ENCODE measurements around the gene NPC1L1.
"Not testable (repeated sequence)": the region's sequence is repeated elsewhere in the genome, so short reads cannot be mapped to it uniquely, and the experiment has no call there.

Gene NPC1L1

DNA sequence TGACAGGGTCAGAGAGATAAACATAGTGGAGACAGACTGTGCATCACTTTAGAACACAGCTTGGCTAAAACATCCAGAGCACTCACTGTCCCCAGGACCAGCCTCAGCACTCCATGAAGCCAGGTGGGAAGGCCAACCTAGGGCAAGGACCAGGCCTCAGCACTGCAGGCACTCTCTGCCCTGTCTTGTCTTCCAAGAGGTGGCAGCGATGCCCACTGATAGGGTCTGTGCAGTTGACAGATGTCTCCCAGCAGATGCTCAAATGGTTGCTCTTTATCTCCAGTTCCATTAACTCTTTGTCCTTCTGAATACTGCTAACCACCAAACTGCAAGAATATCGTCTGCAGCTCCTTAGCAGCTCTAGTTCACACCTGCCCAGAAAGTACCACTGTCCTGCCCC lies 23.5 kb upstream of the NPC1L1 start:
- H3K27ac ChIP-seq (ENCODE audit: low read depth, low read length): no peak overlapping the region
- no peak overlapping the region for H2AFZ ChIP-seq (ENCODE audit: low read depth, low read length, severe bottlenecking)
- no peaks in the 10 kb centered on the region for H3K9me2 ChIP-seq (replicated peaks; ENCODE audit: insufficient read depth, low read length)
- H3K27me3 ChIP-seq (ENCODE audit: low read length): no peaks in the 10 kb centered on the region
- H3K9me3 ChIP-seq (ENCODE audit: insufficient read depth, low read length): no peaks in the 10 kb centered on the region
- H3K79me2 ChIP-seq (ENCODE audit: insufficient read depth, low read length): no peaks in the 10 kb centered on the region
- no peaks in the 10 kb centered on the region; the same call in 1 of the 2 replicates for H4K20me1 ChIP-seq (ENCODE audit: low read depth, low read length)
- no peak overlapping the region for H3K4me2 ChIP-seq (ENCODE audit: low read depth, low read length, poor library complexity, severe bottlenecking)
- H3F3A ChIP-seq (ENCODE audit: insufficient read depth): 0 out of 2 replicates have a peak, but pooled peaks cover 3% of the 10 kb centered on the region
- H3K4me3 ChIP-seq (ENCODE audit: insufficient read depth, low read length, poor library complexity, severe bottlenecking): no peak overlapping the region
- TF ChIP-seq, protein P1, sequence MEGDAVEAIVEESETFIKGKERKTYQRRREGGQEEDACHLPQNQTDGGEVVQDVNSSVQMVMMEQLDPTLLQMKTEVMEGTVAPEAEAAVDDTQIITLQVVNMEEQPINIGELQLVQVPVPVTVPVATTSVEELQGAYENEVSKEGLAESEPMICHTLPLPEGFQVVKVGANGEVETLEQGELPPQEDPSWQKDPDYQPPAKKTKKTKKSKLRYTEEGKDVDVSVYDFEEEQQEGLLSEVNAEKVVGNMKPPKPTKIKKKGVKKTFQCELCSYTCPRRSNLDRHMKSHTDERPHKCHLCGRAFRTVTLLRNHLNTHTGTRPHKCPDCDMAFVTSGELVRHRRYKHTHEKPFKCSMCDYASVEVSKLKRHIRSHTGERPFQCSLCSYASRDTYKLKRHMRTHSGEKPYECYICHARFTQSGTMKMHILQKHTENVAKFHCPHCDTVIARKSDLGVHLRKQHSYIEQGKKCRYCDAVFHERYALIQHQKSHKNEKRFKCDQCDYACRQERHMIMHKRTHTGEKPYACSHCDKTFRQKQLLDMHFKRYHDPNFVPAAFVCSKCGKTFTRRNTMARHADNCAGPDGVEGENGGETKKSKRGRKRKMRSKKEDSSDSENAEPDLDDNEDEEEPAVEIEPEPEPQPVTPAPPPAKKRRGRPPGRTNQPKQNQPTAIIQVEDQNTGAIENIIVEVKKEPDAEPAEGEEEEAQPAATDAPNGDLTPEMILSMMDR (IDR thresholded peaks at IDR 0.05; ENCODE audit: insufficient read depth, low read length, poor library complexity, severe bottlenecking): no peak
- no peak for TF ChIP-seq EZH2phosphoT487 (conservative IDR thresholded peaks at IDR 0.05; ENCODE audit: low read length)
- H3K9ac ChIP-seq (ENCODE audit: low read length): no peak overlapping the region
- peaks cover 15% of the 10 kb centered on the region for H3K36me3 ChIP-seq (ENCODE audit: low read length)

DNA sequence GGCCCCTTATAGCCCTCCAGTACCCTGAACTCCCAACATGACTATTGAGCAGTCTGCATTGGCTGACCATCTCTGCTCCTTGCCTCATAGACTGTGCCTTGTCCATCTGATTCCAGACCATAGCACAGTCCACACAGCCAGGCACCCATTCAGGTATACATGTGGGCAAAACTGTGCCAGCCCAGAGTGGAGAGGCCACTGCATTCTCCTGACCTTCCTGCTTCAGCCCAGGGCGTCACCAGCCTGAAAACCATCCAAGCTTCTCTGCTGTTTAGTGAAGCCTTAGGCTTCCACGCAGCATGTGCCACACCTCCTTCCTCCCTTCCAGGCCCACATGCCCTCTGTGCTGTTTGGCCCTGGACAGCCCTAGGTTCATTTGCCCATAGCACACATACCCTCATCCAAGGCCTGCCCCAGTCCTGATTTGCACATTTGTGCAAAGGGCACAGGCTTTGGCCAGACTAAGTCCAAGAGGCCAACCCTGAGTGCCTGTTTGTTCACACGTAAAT lies 22.1 kb upstream of the NPC1L1 start:
- Histone ChIP-seq H3K36me3 (ENCODE audit: low read length) (peaks cover 7% of the 10 kb centered on the region; the same call in 1 of the 2 replicates), H3K27me3 (ENCODE audit: low read length) (no peaks in the 10 kb centered on the region), H4K20me1 (ENCODE audit: low read depth, low read length) (no peaks in the 10 kb centered on the region; the same call in 1 of the 2 replicates), H3K79me2 (ENCODE audit: insufficient read depth, low read length) (no peaks in the 10 kb centered on the region), H3K9me2 (replicated peaks; ENCODE audit: insufficient read depth, low read length) (no peaks in the 10 kb centered on the region), H3K9ac (ENCODE audit: low read length) (no peak overlapping the region), H2AFZ (ENCODE audit: low read depth, low read length, severe bottlenecking) (no peak overlapping the region), H3K4me3 (ENCODE audit: insufficient read depth, low read length, poor library complexity, severe bottlenecking) (no peak overlapping the region), H3K4me2 (ENCODE audit: low read depth, low read length, poor library complexity, severe bottlenecking) (no peak overlapping the region), H3F3A (ENCODE audit: insufficient read depth) (0 out of 2 replicates have a peak, but pooled peaks cover 3% of the 10 kb centered on the region), H3K9me3 (ENCODE audit: insufficient read depth, low read length) (no peaks in the 10 kb centered on the region), H3K27ac (ENCODE audit: low read depth, low read length) (no peak overlapping the region)
- TF ChIP-seq EZH2phosphoT487 (conservative IDR thresholded peaks at IDR 0.05; ENCODE audit: low read length): no peak
- TF ChIP-seq, protein P1 (IDR thresholded peaks at IDR 0.05; ENCODE audit: insufficient read depth, low read length, poor library complexity, severe bottlenecking): no peak

DNA sequence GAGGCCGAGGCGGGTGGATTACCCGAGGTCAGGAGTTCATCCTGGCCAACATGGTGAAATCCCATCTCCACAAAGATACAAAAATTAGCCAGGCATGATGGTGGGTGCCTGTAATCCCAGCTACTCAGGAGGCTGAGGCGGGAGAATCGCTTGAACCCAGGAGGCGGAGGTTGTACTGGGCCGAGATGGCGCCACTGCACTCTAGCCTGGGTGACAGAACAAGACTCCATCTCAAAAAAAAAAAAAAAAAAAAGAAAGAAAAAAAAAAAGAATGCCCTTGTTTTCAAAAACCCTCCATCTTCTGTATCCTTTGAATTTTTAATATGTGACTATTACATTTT lies 21.5 kb upstream of the NPC1L1 start:
- not testable (repeated sequence) for H3K9me3 ChIP-seq (ENCODE audit: insufficient read depth, low read length); H3K79me2 ChIP-seq (ENCODE audit: insufficient read depth, low read length); H4K20me1 ChIP-seq (ENCODE audit: low read depth, low read length); H3K4me3 ChIP-seq (ENCODE audit: insufficient read depth, low read length, poor library complexity, severe bottlenecking); H3K36me3 ChIP-seq (ENCODE audit: low read length); H3K27me3 ChIP-seq (ENCODE audit: low read length); H3K9ac ChIP-seq (ENCODE audit: low read length); H3K27ac ChIP-seq (ENCODE audit: low read depth, low read length); H3K9me2 ChIP-seq (replicated peaks; ENCODE audit: insufficient read depth, low read length); H3F3A ChIP-seq (ENCODE audit: insufficient read depth); H3K4me2 ChIP-seq (ENCODE audit: low read depth, low read length, poor library complexity, severe bottlenecking); H2AFZ ChIP-seq (ENCODE audit: low read depth, low read length, severe bottlenecking)

DNA sequence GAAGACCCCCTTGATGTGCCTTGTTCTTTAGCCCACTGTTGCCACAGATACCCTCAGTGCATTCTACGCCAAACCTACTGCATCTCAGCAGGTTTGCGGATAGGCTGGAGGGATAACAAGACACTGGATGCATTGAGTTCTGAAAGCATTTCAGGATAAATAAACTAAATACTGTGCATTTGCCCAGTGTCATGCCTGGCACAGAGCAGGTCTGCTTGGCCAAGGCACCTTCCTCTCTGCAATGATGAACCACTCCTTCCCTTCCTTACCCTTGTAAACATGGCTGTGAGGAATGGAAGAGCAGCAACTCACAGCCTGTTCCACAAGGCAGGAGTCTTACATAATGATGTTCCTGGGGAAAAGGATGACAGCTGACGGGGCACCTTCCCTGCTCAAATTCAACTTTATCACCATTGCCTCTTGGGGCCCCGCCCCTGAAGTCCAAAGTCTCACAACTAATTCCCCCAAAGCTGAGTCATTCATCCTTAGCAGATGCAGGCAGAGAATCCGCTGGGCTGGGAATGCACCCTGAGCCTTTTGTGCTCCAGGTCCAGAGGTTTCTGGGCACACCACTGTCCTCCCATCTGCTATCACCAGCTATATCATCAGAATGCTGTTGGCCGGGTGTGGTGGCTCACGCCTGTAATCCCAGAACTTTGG lies 21.0 kb upstream of the NPC1L1 start:
- Histone ChIP-seq H4K20me1 (ENCODE audit: low read depth, low read length) (no peaks in the 10 kb centered on the region; the same call in 1 of the 2 replicates), H3F3A (ENCODE audit: insufficient read depth) (0 out of 2 replicates have a peak, but pooled peaks cover 3% of the 10 kb centered on the region), H3K36me3 (ENCODE audit: low read length) (peaks cover 7% of the 10 kb centered on the region; the same call in 1 of the 2 replicates), H3K9me3 (ENCODE audit: insufficient read depth, low read length) (no peaks in the 10 kb centered on the region), H3K9ac (ENCODE audit: low read length) (no peak overlapping the region), H3K27me3 (ENCODE audit: low read length) (no peaks in the 10 kb centered on the region), H3K4me3 (ENCODE audit: insufficient read depth, low read length, poor library complexity, severe bottlenecking) (no peak overlapping the region), H2AFZ (ENCODE audit: low read depth, low read length, severe bottlenecking) (no peak overlapping the region), H3K9me2 (replicated peaks; ENCODE audit: insufficient read depth, low read length) (no peaks in the 10 kb centered on the region), H3K79me2 (ENCODE audit: insufficient read depth, low read length) (no peaks in the 10 kb centered on the region), H3K27ac (ENCODE audit: low read depth, low read length) (no peak overlapping the region), H3K4me2 (ENCODE audit: low read depth, low read length, poor library complexity, severe bottlenecking) (no peak overlapping the region)
- TF ChIP-seq, protein P1 (IDR thresholded peaks at IDR 0.05; ENCODE audit: insufficient read depth, low read length, poor library complexity, severe bottlenecking): no peak
- no peak for TF ChIP-seq EZH2phosphoT487 (conservative IDR thresholded peaks at IDR 0.05; ENCODE audit: low read length)

Data from SU-DHL-6 (cell line).